ENCODE measurements around the gene CDR2.
A peak's percentile ranks its signal among the peaks of the same experiment; 100 is the strongest.

Gene CDR2

GRCh38 chr16:22323173-22323958 is 51.1 kb downstream of the CDR2 start:
- no peak overlapping the region for H3K4me3 ChIP-seq (ENCODE audit: low read depth, low read length)
- DNase-seq (ENCODE audit: low read depth, low spot score): no peak
- no peak for TF ChIP-seq CTCF (IDR thresholded peaks at IDR 0.05; ENCODE audit: low read depth, low read length)
- in situ Hi-C loops (cut with HindIII; ENCODE audit: low sequenced_read_pairs): no loop called here

- in situ Hi-C loops (cut with HindIII; ENCODE audit: low sequenced_read_pairs): no loop called here
- DNase-seq (ENCODE audit: low read depth, low spot score): no peak
- no peak for TF ChIP-seq CTCF (IDR thresholded peaks at IDR 0.05; ENCODE audit: low read depth, low read length)
- H3K4me3 ChIP-seq (ENCODE audit: low read depth, low read length): no peak overlapping the region
Measured at GRCh38 chr16:22322741-22323140, 51.7 kb downstream of the CDR2 start.

GRCh38 chr16:22322021-22322471 is 52.4 kb downstream of the CDR2 start:
- no peak for TF ChIP-seq CTCF (IDR thresholded peaks at IDR 0.05; ENCODE audit: low read depth, low read length)
- no peak for DNase-seq (ENCODE audit: low read depth, low spot score)
- in situ Hi-C loops (cut with HindIII; ENCODE audit: low sequenced_read_pairs): no loop called here
- H3K4me3 ChIP-seq (ENCODE audit: low read depth, low read length): no peak overlapping the region

GRCh38 chr16:22321340-22322001 is 52.9 kb downstream of the CDR2 start:
- in situ Hi-C loops (cut with HindIII; ENCODE audit: low sequenced_read_pairs): no loop called here
- DNase-seq (ENCODE audit: low read depth, low spot score): peak; percentile 69
- no peak overlapping the region for H3K4me3 ChIP-seq (ENCODE audit: low read depth, low read length)
- peak; percentile 82 for TF ChIP-seq CTCF (IDR thresholded peaks at IDR 0.05; ENCODE audit: low read depth, low read length)

GRCh38 chr16:22320572-22321339 is 53.7 kb downstream of the CDR2 start:
- H3K4me3 ChIP-seq (ENCODE audit: low read depth, low read length): no peak overlapping the region
- no peak for DNase-seq (ENCODE audit: low read depth, low spot score)
- in situ Hi-C loops (cut with HindIII; ENCODE audit: low sequenced_read_pairs): no loop called here
- no peak for TF ChIP-seq CTCF (IDR thresholded peaks at IDR 0.05; ENCODE audit: low read depth, low read length)

GRCh38 chr16:22318690-22319358 is 55.6 kb downstream of the CDR2 start:
- in situ Hi-C loops (cut with HindIII; ENCODE audit: low sequenced_read_pairs): no loop called here
- peak; percentile 57 for TF ChIP-seq CTCF (IDR thresholded peaks at IDR 0.05; ENCODE audit: low read depth, low read length)
- no peak for DNase-seq (ENCODE audit: low read depth, low spot score)
- H3K4me3 ChIP-seq (ENCODE audit: low read depth, low read length): no peak overlapping the region
